ENCODE measurements around the gene RANBP3L.
"Not testable (repeated sequence)": the region's sequence is repeated elsewhere in the genome, so short reads cannot be mapped to it uniquely, and the experiment has no call there.

RANBP3L gene

DNA sequence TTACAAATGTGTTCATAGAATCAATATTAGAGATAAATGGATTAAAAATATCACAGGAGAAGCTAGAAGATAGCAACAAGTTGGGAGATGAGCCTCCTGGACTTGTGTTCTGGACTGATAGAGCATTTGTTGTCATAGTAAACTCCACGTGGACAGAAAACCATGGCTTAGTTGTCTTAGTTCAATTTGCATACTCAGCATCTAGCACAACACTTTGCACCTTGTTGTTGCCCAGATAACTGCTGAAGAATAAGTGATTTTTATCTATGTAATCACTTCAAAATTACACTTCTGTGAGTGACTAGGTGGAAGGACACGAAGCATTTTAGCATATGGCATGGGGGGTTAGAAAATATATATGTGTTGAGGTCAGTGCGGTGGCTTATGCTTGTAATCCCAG, 4.0 kb downstream of the RANBP3L start:
- Histone ChIP-seq H3K9me3 (ENCODE audit: insufficient read depth, low read length) (no peaks in the 10 kb centered on the region), H3K9ac (ENCODE audit: low read length) (no peak overlapping the region)

DNA sequence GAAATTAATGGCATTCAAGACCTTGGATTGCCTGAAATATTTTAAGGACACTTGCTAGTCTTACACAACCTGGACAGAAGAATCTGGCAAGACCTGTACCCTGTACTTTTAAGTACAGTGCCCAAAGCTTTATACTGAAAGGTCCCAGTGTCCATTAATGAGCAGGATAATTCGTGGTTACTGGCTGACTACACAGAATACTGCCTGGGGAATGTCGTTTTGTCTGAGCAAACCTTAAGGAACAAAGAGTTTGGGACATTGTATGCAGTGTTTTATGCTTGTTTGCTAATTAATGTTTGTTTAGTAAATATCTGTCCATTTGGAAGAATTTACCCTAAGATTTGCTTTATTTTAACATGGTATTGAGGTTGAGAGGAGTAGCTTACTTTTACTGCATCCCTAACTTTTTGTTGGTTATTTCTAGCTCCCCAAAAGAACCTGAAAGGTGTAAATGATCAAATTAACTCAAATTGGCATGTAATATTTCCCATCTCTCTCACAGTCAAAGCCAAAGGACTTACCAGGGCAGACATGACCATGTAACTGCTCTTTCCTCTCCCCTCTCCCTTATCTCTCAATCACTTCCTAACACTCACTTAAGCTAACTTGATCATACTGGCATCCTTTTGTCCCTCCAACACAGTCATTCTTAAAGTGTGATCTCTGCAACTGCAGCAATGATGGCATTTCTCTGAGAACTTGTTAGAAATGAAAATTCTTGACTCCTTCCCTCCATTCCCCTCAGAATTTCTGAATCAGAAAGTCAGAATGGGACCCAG, 15.7 kb downstream of the RANBP3L start:
- H3K27ac ChIP-seq (ENCODE audit: low read depth, low read length), result no peak overlapping the region
- no peaks in the 10 kb centered on the region for H3K79me2 ChIP-seq (ENCODE audit: insufficient read depth, low read length)
- no peaks in the 10 kb centered on the region for H3K36me3 ChIP-seq (ENCODE audit: low read length)
- no peaks in the 10 kb centered on the region for H3K27me3 ChIP-seq (ENCODE audit: low read length)
- no peak overlapping the region for H2AFZ ChIP-seq (ENCODE audit: low read depth, low read length, severe bottlenecking)
- H4K20me1 ChIP-seq (ENCODE audit: low read depth, low read length), result no peaks in the 10 kb centered on the region
- H3K4me2 ChIP-seq (ENCODE audit: low read depth, low read length, poor library complexity, severe bottlenecking), result no peak overlapping the region
- H3K9ac ChIP-seq (ENCODE audit: low read length), result no peak overlapping the region
- TF ChIP-seq EZH2phosphoT487 (conservative IDR thresholded peaks at IDR 0.05; ENCODE audit: low read length), result no peak
- TF ChIP-seq, protein P1, sequence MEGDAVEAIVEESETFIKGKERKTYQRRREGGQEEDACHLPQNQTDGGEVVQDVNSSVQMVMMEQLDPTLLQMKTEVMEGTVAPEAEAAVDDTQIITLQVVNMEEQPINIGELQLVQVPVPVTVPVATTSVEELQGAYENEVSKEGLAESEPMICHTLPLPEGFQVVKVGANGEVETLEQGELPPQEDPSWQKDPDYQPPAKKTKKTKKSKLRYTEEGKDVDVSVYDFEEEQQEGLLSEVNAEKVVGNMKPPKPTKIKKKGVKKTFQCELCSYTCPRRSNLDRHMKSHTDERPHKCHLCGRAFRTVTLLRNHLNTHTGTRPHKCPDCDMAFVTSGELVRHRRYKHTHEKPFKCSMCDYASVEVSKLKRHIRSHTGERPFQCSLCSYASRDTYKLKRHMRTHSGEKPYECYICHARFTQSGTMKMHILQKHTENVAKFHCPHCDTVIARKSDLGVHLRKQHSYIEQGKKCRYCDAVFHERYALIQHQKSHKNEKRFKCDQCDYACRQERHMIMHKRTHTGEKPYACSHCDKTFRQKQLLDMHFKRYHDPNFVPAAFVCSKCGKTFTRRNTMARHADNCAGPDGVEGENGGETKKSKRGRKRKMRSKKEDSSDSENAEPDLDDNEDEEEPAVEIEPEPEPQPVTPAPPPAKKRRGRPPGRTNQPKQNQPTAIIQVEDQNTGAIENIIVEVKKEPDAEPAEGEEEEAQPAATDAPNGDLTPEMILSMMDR (IDR thresholded peaks at IDR 0.05; ENCODE audit: insufficient read depth, low read length, poor library complexity, severe bottlenecking), result no peak
- H3K9me3 ChIP-seq (ENCODE audit: insufficient read depth, low read length), result no peaks in the 10 kb centered on the region
- no peak overlapping the region for H3K4me3 ChIP-seq (ENCODE audit: insufficient read depth, low read length, poor library complexity, severe bottlenecking)
- H3K9me2 ChIP-seq (replicated peaks; ENCODE audit: insufficient read depth, low read length), result no peaks in the 10 kb centered on the region
- no peaks in the 10 kb centered on the region for H3F3A ChIP-seq (ENCODE audit: insufficient read depth)

More for the DNA sequence above, 4.0 kb downstream of the RANBP3L start:
- H3K9me2 ChIP-seq (replicated peaks; ENCODE audit: insufficient read depth, low read length), result no peaks in the 10 kb centered on the region
- no peak overlapping the region for H3K27ac ChIP-seq (ENCODE audit: low read depth, low read length)
- no peaks in the 10 kb centered on the region for H3K79me2 ChIP-seq (ENCODE audit: insufficient read depth, low read length)
- 0 out of 2 replicates have a peak, but pooled peaks cover 4% of the 10 kb centered on the region for H3K27me3 ChIP-seq (ENCODE audit: low read length)
- no peak overlapping the region for H2AFZ ChIP-seq (ENCODE audit: low read depth, low read length, severe bottlenecking)
- TF ChIP-seq EZH2phosphoT487 (conservative IDR thresholded peaks at IDR 0.05; ENCODE audit: low read length), result no peak
- no peak overlapping the region for H3K4me2 ChIP-seq (ENCODE audit: low read depth, low read length, poor library complexity, severe bottlenecking)
- H3K36me3 ChIP-seq (ENCODE audit: low read length), result no peaks in the 10 kb centered on the region
- H4K20me1 ChIP-seq (ENCODE audit: low read depth, low read length), result no peaks in the 10 kb centered on the region
- no peaks in the 10 kb centered on the region for H3F3A ChIP-seq (ENCODE audit: insufficient read depth)
- H3K4me3 ChIP-seq (ENCODE audit: insufficient read depth, low read length, poor library complexity, severe bottlenecking), result no peak overlapping the region

DNA sequence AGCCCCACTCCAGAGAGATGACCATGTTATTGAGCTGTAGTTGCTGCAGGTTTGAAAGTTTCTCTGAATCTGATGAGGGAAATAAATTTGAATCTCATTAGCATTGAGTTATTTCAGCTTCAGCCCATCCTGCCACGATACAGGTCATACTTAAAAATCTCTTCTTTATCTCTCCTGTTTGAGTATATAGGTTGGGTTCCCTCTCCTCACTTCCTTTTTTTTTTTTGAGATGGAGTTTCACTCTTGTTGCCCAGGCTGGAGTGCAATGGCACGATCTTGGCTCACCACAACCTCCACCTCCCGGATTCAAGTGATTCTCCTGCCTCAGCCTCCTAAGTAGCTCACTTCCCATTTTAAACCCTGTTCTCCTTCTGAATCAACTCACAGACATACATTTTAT, 17.9 kb downstream of the RANBP3L start:
- H3F3A ChIP-seq (ENCODE audit: insufficient read depth); H3K27ac ChIP-seq (ENCODE audit: low read depth, low read length); H4K20me1 ChIP-seq (ENCODE audit: low read depth, low read length); H3K9ac ChIP-seq (ENCODE audit: low read length); H3K27me3 ChIP-seq (ENCODE audit: low read length); H3K79me2 ChIP-seq (ENCODE audit: insufficient read depth, low read length); H3K4me2 ChIP-seq (ENCODE audit: low read depth, low read length, poor library complexity, severe bottlenecking); H2AFZ ChIP-seq (ENCODE audit: low read depth, low read length, severe bottlenecking); H3K36me3 ChIP-seq (ENCODE audit: low read length); H3K9me2 ChIP-seq (replicated peaks; ENCODE audit: insufficient read depth, low read length); H3K4me3 ChIP-seq (ENCODE audit: insufficient read depth, low read length, poor library complexity, severe bottlenecking); H3K9me3 ChIP-seq (ENCODE audit: insufficient read depth, low read length): not testable (repeated sequence)

DNA sequence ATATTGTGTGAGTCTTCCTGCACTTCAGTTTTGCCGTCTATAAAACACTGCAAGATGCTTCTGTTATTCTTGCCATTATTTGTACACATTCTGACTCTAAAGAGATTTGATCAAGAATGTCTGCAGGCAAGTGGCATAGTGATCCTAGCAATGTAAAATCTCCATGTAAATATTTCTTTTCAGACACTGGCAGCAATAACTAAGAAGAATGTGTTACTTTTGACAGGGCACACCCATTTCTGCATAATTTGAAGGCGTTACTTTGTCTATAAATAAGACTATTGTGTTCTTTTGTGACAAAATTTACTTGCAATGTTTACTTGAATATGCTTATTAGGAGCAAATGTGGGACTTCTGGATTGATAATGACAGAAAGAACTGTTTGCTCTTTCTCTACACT, 20.1 kb downstream of the RANBP3L start:
- no peak overlapping the region for H3K4me3 ChIP-seq (ENCODE audit: insufficient read depth, low read length, poor library complexity, severe bottlenecking)
- H3K27me3 ChIP-seq (ENCODE audit: low read length), result no peaks in the 10 kb centered on the region
- H3K36me3 ChIP-seq (ENCODE audit: low read length), result no peaks in the 10 kb centered on the region
- H3K9me2 ChIP-seq (replicated peaks; ENCODE audit: insufficient read depth, low read length), result no peaks in the 10 kb centered on the region
- no peaks in the 10 kb centered on the region for H4K20me1 ChIP-seq (ENCODE audit: low read depth, low read length)
- H3K9me3 ChIP-seq (ENCODE audit: insufficient read depth, low read length), result no peaks in the 10 kb centered on the region
- no peak overlapping the region for H3K9ac ChIP-seq (ENCODE audit: low read length)
- no peaks in the 10 kb centered on the region for H3K79me2 ChIP-seq (ENCODE audit: insufficient read depth, low read length)
- H3K4me2 ChIP-seq (ENCODE audit: low read depth, low read length, poor library complexity, severe bottlenecking), result no peak overlapping the region
- H3K27ac ChIP-seq (ENCODE audit: low read depth, low read length), result no peak overlapping the region
- TF ChIP-seq, protein P1 (IDR thresholded peaks at IDR 0.05; ENCODE audit: insufficient read depth, low read length, poor library complexity, severe bottlenecking), result no peak
- TF ChIP-seq EZH2phosphoT487 (conservative IDR thresholded peaks at IDR 0.05; ENCODE audit: low read length), result no peak
- H2AFZ ChIP-seq (ENCODE audit: low read depth, low read length, severe bottlenecking), result no peak overlapping the region
- no peaks in the 10 kb centered on the region for H3F3A ChIP-seq (ENCODE audit: insufficient read depth)

Measured in SU-DHL-6 (cell line).